ENCODE results near the gene TXNDC11.

Gene TXNDC11

GRCh38 chr16:11712122-11712521 is 30.5 kb downstream of the TXNDC11 start:
- H3K9me3 Mint-ChIP-seq = no peaks in the 10 kb centered on the region
- H3K27me3 Mint-ChIP-seq = no peaks in the 10 kb centered on the region
- ATAC-seq (no peak), DNase-seq (no peak)
- no peak overlapping the region for H3K27ac Mint-ChIP-seq
- no peak overlapping the region for H3K4me3 Mint-ChIP-seq
- peaks cover 6% of the 10 kb centered on the region for H3K4me1 Mint-ChIP-seq

- H3K9me3 Mint-ChIP-seq = no peaks in the 10 kb centered on the region
- H3K4me1 Mint-ChIP-seq = peaks cover 3% of the 10 kb centered on the region
- DNase-seq (no peak), ATAC-seq (no peak)
- H3K27ac Mint-ChIP-seq = no peak overlapping the region
- no peaks in the 10 kb centered on the region for H3K27me3 Mint-ChIP-seq
- H3K4me3 Mint-ChIP-seq = no peak overlapping the region
These were observed 31.0 kb downstream of the TXNDC11 start for GRCh38 chr16:11711662-11712061.

- ATAC-seq = no peak
- no peaks in the 10 kb centered on the region for H3K9me3 Mint-ChIP-seq
- no peak overlapping the region for H3K4me3 Mint-ChIP-seq
- H3K27ac Mint-ChIP-seq = no peak overlapping the region
- DNase-seq = no peak
- peaks cover 6% of the 10 kb centered on the region for H3K4me1 Mint-ChIP-seq
- no peaks in the 10 kb centered on the region for H3K27me3 Mint-ChIP-seq
These were observed 34.2 kb downstream of the TXNDC11 start for GRCh38 chr16:11708421-11708820.

- Mint-ChIP-seq H3K9me3 (no peaks in the 10 kb centered on the region), H3K27me3 (no peaks in the 10 kb centered on the region), H3K4me1 (peaks cover 6% of the 10 kb centered on the region), H3K4me3 (no peak overlapping the region), H3K27ac (no peak overlapping the region)
- DNase-seq (no peak), ATAC-seq (no peak)
These were observed 34.9 kb downstream of the TXNDC11 start for GRCh38 chr16:11707679-11708197.

GRCh38 chr16:11706180-11706742 is 36.4 kb downstream of the TXNDC11 start:
- ATAC-seq (no peak), DNase-seq (no peak)
- no peak overlapping the region for H3K4me3 Mint-ChIP-seq
- H3K27ac Mint-ChIP-seq = no peak overlapping the region
- H3K27me3 Mint-ChIP-seq = no peaks in the 10 kb centered on the region
- H3K9me3 Mint-ChIP-seq = no peaks in the 10 kb centered on the region
- H3K4me1 Mint-ChIP-seq = peaks cover 6% of the 10 kb centered on the region

- DNase-seq = no peak
- Mint-ChIP-seq H3K27ac (no peak overlapping the region), H3K27me3 (no peaks in the 10 kb centered on the region), H3K4me3 (no peak overlapping the region), H3K9me3 (no peaks in the 10 kb centered on the region), H3K4me1 (peaks cover 11% of the 10 kb centered on the region)
- ATAC-seq = no peak
These were observed 37.2 kb downstream of the TXNDC11 start for GRCh38 chr16:11705311-11706025.

GRCh38 chr16:11700264-11701029 is 42.2 kb downstream of the TXNDC11 start:
- H3K9me3 Mint-ChIP-seq = no peaks in the 10 kb centered on the region
- no peaks in the 10 kb centered on the region for H3K27me3 Mint-ChIP-seq
- no peak overlapping the region for H3K4me3 Mint-ChIP-seq
- DNase-seq = no peak
- peak overlapping the region in 1 of 2 donors; percentile 8 for H3K27ac Mint-ChIP-seq
- H3K4me1 Mint-ChIP-seq = peaks cover 35% of the 10 kb centered on the region
- ATAC-seq = no peak

- no peak overlapping the region for H3K4me3 Mint-ChIP-seq
- peak overlapping the region in 1 of 2 donors; percentile 75 for H3K27ac Mint-ChIP-seq
- H3K9me3 Mint-ChIP-seq = no peaks in the 10 kb centered on the region
- ATAC-seq (no peak), DNase-seq (no peak)
- H3K27me3 Mint-ChIP-seq = no peaks in the 10 kb centered on the region
- peaks cover 35% of the 10 kb centered on the region for H3K4me1 Mint-ChIP-seq
These were observed 43.3 kb downstream of the TXNDC11 start for GRCh38 chr16:11699234-11699894.

GRCh38 chr16:11698271-11698689 is 44.4 kb downstream of the TXNDC11 start:
- ATAC-seq (peak; percentile 96), DNase-seq (peak; percentile 23 to 64)
- Mint-ChIP-seq H3K9me3 (no peaks in the 10 kb centered on the region), H3K27me3 (no peaks in the 10 kb centered on the region), H3K4me1 (peaks cover 35% of the 10 kb centered on the region), H3K27ac (peak overlapping the region; percentile 7 to 30), H3K4me3 (peak overlapping the region in 1 of 2 donors; percentile 8)

- Mint-ChIP-seq H3K27me3 (no peaks in the 10 kb centered on the region), H3K4me1 (peaks cover 35% of the 10 kb centered on the region), H3K27ac (no peak overlapping the region), H3K9me3 (no peaks in the 10 kb centered on the region), H3K4me3 (no peak overlapping the region)
- DNase-seq (no peak), ATAC-seq (no peak)
These were observed 45.3 kb downstream of the TXNDC11 start for GRCh38 chr16:11697319-11697718.

- DNase-seq = no peak
- H3K4me1 Mint-ChIP-seq = peaks cover 40% of the 10 kb centered on the region
- ATAC-seq = peak; percentile 52
- peak overlapping the region in 1 of 2 donors; percentile 29 for H3K27ac Mint-ChIP-seq
- H3K4me3 Mint-ChIP-seq = no peak overlapping the region
- H3K27me3 Mint-ChIP-seq = no peaks in the 10 kb centered on the region
- H3K9me3 Mint-ChIP-seq = no peaks in the 10 kb centered on the region
These were observed 46.2 kb downstream of the TXNDC11 start for GRCh38 chr16:11696266-11697012.

GRCh38 chr16:11692651-11693050 is 50.0 kb downstream of the TXNDC11 start:
- H3K27ac Mint-ChIP-seq = no peak overlapping the region
- H3K9me3 Mint-ChIP-seq = no peaks in the 10 kb centered on the region
- no peaks in the 10 kb centered on the region for H3K27me3 Mint-ChIP-seq
- ATAC-seq = no peak
- H3K4me1 Mint-ChIP-seq = peaks cover 43% of the 10 kb centered on the region
- no peak for DNase-seq
- no peak overlapping the region for H3K4me3 Mint-ChIP-seq

- H3K9me3 Mint-ChIP-seq = no peaks in the 10 kb centered on the region
- no peaks in the 10 kb centered on the region for H3K27me3 Mint-ChIP-seq
- DNase-seq (no peak), ATAC-seq (no peak)
- H3K27ac Mint-ChIP-seq = no peak overlapping the region
- H3K4me3 Mint-ChIP-seq = no peak overlapping the region
- H3K4me1 Mint-ChIP-seq = peaks cover 38% of the 10 kb centered on the region
These were observed 50.5 kb downstream of the TXNDC11 start for GRCh38 chr16:11692171-11692570.

GRCh38 chr16:11691771-11692170 is 50.9 kb downstream of the TXNDC11 start:
- ATAC-seq = no peak

GRCh38 chr16:11691235-11691634 is 51.4 kb downstream of the TXNDC11 start:
- no peak for DNase-seq
- Mint-ChIP-seq H3K27ac (no peak overlapping the region), H3K4me3 (no peak overlapping the region), H3K27me3 (no peaks in the 10 kb centered on the region), H3K9me3 (no peaks in the 10 kb centered on the region), H3K4me1 (peaks cover 29% of the 10 kb centered on the region)
- ATAC-seq = no peak

More at GRCh38 chr16:11691771-11692170, 50.9 kb downstream of the TXNDC11 start:
- H3K27me3 Mint-ChIP-seq = no peaks in the 10 kb centered on the region
- DNase-seq = no peak
- H3K27ac Mint-ChIP-seq = no peak overlapping the region
- H3K4me3 Mint-ChIP-seq = no peak overlapping the region
- H3K4me1 Mint-ChIP-seq = peaks cover 34% of the 10 kb centered on the region
- H3K9me3 Mint-ChIP-seq = no peaks in the 10 kb centered on the region
